Aorta (tissue), 5 donors: ENCODE data around the gene ASF1A. TPM values are rescaled to one million over a fixed set of nuclear protein-coding genes. Genes with fewer than 3 reads are reported as not detected.
"Not testable (repeated sequence)": the region's sequence is repeated elsewhere in the genome, so short reads cannot be mapped to it uniquely, and the experiment has no call there.

Source experiments
- ATAC-seq: fragments of 200-7000 bp; cut with Tn5 transposase; one replicate; pipeline ENCODE4 v1.9.1; 2022; ENCODE audit warnings: moderate library complexity; ENCODE audit not compliant: low FRiP score
- DNase-seq, 2 donors: peaks; one replicate each; pipeline ENCODE4 v3.0.0-alpha.2; 2020
- H3K27ac ChIP-seq, 2 donors: one replicate each; pipeline ENCODE4 v1.5.1; 2013; ENCODE audit warnings: low read length in 2 of 2, mild to moderate bottlenecking in 2 of 2, moderate library complexity in 2 of 2, control low read depth in 1 of 2, inconsistent platforms in 1 of 2, low read depth in 1 of 2
- H3K27me3 ChIP-seq, 2 donors: one replicate each; pipeline ENCODE4 v1.6.1; 2013; ENCODE audit warnings: control low read depth in 1 of 2, low read length in 1 of 2, mild to moderate bottlenecking in 1 of 2, moderate library complexity in 1 of 2; ENCODE audit not compliant: insufficient read depth in 2 of 2, control insufficient read depth in 1 of 2
- H3K36me3 ChIP-seq, 2 donors: one replicate each; pipeline ENCODE4 v1.6.1; 2013; ENCODE audit warnings: control low read depth in 1 of 2, low read length in 1 of 2, mild to moderate bottlenecking in 1 of 2; ENCODE audit not compliant: insufficient read depth in 2 of 2, control insufficient read depth in 1 of 2
- H3K4me1 ChIP-seq, 2 donors: one replicate each; pipeline ENCODE4 v1.6.1; 2013; ENCODE audit warnings: low read length in 2 of 2, control low read depth in 1 of 2, mild to moderate bottlenecking in 1 of 2, moderate library complexity in 1 of 2; ENCODE audit not compliant: insufficient read depth in 2 of 2, control insufficient read depth in 1 of 2
- H3K4me3 ChIP-seq, 2 donors: one replicate each; pipeline ENCODE4 v1.5.1; 2013; ENCODE audit warnings: low read length in 2 of 2, control low read depth in 1 of 2, mild to moderate bottlenecking in 1 of 2
- H3K9me3 ChIP-seq: one replicate; pipeline ENCODE4 v1.6.1; 2013; ENCODE audit warnings: mild to moderate bottlenecking, low read length; ENCODE audit not compliant: control insufficient read depth
- WGBS, 2 donors: extraction: QIAGEN DNeasy Blood & Tissue Kit; methylation state at CpG; one replicate each; pipeline ENCODE4 v1.1.7; 2013; 5-methylcytosine and 5-hydroxymethylcytosine counted together
- intact Hi-C, 2 donors: fragments of 100-400 bp; cut with DNase I; formaldehyde crosslinking; loops; one replicate each; pipeline versions ENCODE4 v1.14.2 to v1.15.0; 2022
- polyA plus RNA-seq, 2 donors: library from polyadenylated mRNA; stranded (reverse); fragments of 200-250 nt; gene quantifications; one replicate each; pipeline ENCODE4 v1.2.3, GENCODE V29; 2013
- total RNA-seq, 2 donors: library from RNA; stranded (reverse); fragmentation: NEBNext Ultra II Directional; extraction: Animal tissue kit (Norgen Biotek cat#: 25700); gene quantifications; one replicate each; pipeline ENCODE4 v1.2.1, GENCODE V29; 2021
- donor health status: healthy with polysubstance abuse.
- donor health status: Bipolar disorder and iron deficiency.
- donor health status: DM: no; HTN: no; CAD: no.
- donor health status: DM: no; HTN: no; CAD: no.
- donor health status: DM: yes; HTN: yes; CAD: no.

Gene ASF1A
- total and polyA plus RNA-seq, 4 donors = 11.5 to 17.4 (median 12.7) TPM

DNA sequence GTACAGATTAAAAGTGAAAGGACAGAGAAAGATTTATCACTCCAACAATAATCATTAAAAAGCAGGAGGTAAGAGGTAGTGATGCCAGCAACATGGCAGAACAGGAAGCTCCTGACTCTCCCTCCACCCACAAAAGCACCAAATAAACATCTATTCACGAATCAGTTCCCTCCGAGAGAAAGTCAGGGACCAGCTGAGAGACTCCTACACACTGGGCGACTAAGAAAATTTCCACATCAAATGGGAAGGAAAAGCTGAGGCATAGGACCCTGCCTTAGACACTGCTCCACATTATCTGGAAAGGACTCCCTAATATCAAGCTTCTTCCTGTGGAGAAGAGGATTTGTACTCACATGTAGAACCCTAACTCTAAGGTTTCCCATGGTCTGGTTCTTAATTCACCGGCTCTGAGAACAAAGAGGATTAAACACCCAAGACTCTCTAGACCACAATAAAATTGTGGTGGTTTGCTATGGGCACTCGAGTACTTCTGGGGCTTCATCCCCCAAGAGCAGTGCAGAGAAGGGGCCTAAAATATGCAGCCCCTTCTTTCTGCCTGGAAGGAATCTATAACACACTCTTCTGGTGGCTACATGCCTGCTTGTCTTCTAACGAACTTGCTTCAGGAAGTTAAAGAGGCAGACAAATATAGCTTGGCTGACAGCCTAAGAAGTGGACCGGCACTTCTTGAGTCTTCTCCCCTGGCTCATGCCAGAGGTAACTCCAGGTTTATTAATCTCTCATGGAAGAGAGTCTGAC, 29.4 kb upstream of the ASF1A start:
- 53 to 56% methylated on average over 7 of the region's 7 CpGs for WGBS, 2 donors
- no peak for ATAC-seq
- no peaks in the 10 kb centered on the region for H3K36me3 ChIP-seq
- H3K4me3 ChIP-seq = no peak overlapping the region
- no peaks in the 10 kb centered on the region for H3K9me3 ChIP-seq
- intact Hi-C loops = no loop called here
- H3K27me3 ChIP-seq = no peaks in the 10 kb centered on the region
- no peak overlapping the region for H3K27ac ChIP-seq
- DNase-seq = no peak
- H3K4me1 ChIP-seq = peaks cover 5 to 8% of the 10 kb centered on the region in 2 donors

- Histone ChIP-seq H3K4me3 (no peak overlapping the region), H3K36me3 (no peaks in the 10 kb centered on the region), H3K27me3 (no peaks in the 10 kb centered on the region), H3K27ac (no peak overlapping the region), H3K4me1 (peaks cover 5 to 8% of the 10 kb centered on the region in 2 donors), H3K9me3 (no peaks in the 10 kb centered on the region)
- no peak for DNase-seq
- ATAC-seq = no peak
- 40 to 51% methylated on average over 2 of the region's 2 CpGs for WGBS, 2 donors
- intact Hi-C loops = no loop called here
Observed at GRCh38 chr6:118865100-118865391, 28.9 kb upstream of the ASF1A start.

DNA sequence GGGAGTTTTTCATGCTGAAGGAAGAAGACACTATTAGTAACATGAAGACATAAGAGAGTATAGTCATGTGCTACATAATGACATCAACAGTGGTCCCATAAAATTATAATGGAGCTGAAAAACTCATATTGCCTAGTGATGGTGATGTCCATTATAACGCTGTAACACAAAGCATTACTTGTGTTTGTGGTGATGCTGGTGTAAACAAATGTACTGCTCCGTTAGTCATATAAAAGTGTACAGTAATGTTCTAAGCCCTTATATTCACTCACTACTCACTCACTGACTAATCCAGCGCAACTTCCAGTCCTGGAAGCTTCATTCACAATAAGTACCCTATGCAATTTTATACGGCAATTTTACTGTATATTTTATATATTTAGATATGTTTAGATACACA, 26.8 kb upstream of the ASF1A start:
- ATAC-seq (no peak), DNase-seq (no peak)
- intact Hi-C loops = no loop called here
- Histone ChIP-seq H3K9me3 (no peaks in the 10 kb centered on the region), H3K4me3 (no peak overlapping the region), H3K36me3 (no peaks in the 10 kb centered on the region), H3K27me3 (no peaks in the 10 kb centered on the region), H3K27ac (no peak overlapping the region), H3K4me1 (peaks cover 5 to 8% of the 10 kb centered on the region in 2 donors)
- 96 to 97% methylated on average over 4 of the region's 4 CpGs for WGBS, 2 donors

GRCh38 chr6:118868901-118869300, 25.1 kb upstream of the ASF1A start:
- H3K4me1 ChIP-seq, H3K9me3 ChIP-seq, ATAC-seq, DNase-seq, intact Hi-C loops, H3K4me3 ChIP-seq, H3K36me3 ChIP-seq, H3K27ac ChIP-seq, H3K27me3 ChIP-seq: not testable (repeated sequence)
- WGBS, 2 donors = 91 to 96% methylated on average over 2 of the region's 2 CpGs

- H3K4me1 ChIP-seq = peaks cover 5 to 8% of the 10 kb centered on the region in 2 donors
- no peak for DNase-seq
- ATAC-seq = no peak
- 92 to 98% methylated on average over 2 of the region's 2 CpGs for WGBS, 2 donors
- no peaks in the 10 kb centered on the region for H3K9me3 ChIP-seq
- H3K27ac ChIP-seq = no peak overlapping the region
- H3K27me3 ChIP-seq = no peaks in the 10 kb centered on the region
- intact Hi-C loops = no loop called here
- H3K4me3 ChIP-seq = no peak overlapping the region
- no peaks in the 10 kb centered on the region for H3K36me3 ChIP-seq
Observed at GRCh38 chr6:118869350-118869749, 24.6 kb upstream of the ASF1A start.

GRCh38 chr6:118869894-118870589, 23.9 kb upstream of the ASF1A start:
- 95 to 99% methylated on average over 2 of the region's 2 CpGs for WGBS, 2 donors
- Histone ChIP-seq H3K27me3 (no peaks in the 10 kb centered on the region), H3K4me3 (no peak overlapping the region), H3K9me3 (no peaks in the 10 kb centered on the region), H3K27ac (no peak overlapping the region), H3K4me1 (peaks cover under 1 to 4% of the 10 kb centered on the region in 2 donors), H3K36me3 (no peaks in the 10 kb centered on the region)
- ATAC-seq = no peak
- intact Hi-C loops = no loop called here
- no peak for DNase-seq

DNA sequence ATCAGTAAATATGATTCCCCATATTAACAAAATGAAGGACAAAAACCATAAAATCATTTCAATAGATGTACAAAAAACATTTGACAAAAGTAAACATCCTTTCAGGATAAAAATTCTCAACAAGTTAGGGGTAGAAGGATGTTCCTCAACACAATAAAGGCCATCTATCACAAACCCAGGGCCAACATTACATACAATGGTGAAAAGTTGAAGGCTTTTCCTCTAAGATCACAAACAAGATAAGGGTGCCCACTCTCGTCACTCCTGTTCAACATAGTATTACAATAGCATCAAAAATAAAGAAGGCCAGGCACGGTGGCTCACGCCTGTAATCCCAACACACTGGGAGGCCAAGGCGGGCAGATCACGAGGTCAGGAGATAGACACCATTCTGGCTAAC, 22.6 kb upstream of the ASF1A start:
- H3K9me3 ChIP-seq = no peaks in the 10 kb centered on the region
- no peaks in the 10 kb centered on the region for H3K27me3 ChIP-seq
- DNase-seq (no peak), ATAC-seq (no peak)
- WGBS, 2 donors = 86 to 97% methylated on average over 5 of the region's 5 CpGs
- H3K4me1 ChIP-seq = no peaks in the 10 kb centered on the region
- H3K4me3 ChIP-seq = no peak overlapping the region
- no peaks in the 10 kb centered on the region for H3K36me3 ChIP-seq
- intact Hi-C loops = no loop called here
- H3K27ac ChIP-seq = no peak overlapping the region

- Histone ChIP-seq H3K27ac (no peak overlapping the region), H3K4me1 (peaks cover 0 to 4% of the 10 kb centered on the region in 2 donors), H3K36me3 (no peaks in the 10 kb centered on the region), H3K27me3 (no peaks in the 10 kb centered on the region), H3K9me3 (no peaks in the 10 kb centered on the region), H3K4me3 (no peak overlapping the region)
- DNase-seq = no peak
- intact Hi-C loops = no loop called here
- no peak for ATAC-seq
Observed at GRCh38 chr6:118872318-118872717, 21.6 kb upstream of the ASF1A start.

GRCh38 chr6:118872726-118873125, 21.2 kb upstream of the ASF1A start:
- Histone ChIP-seq H3K4me3 (no peak overlapping the region), H3K27me3 (no peaks in the 10 kb centered on the region), H3K4me1 (peaks cover 0 to 4% of the 10 kb centered on the region in 2 donors), H3K9me3 (no peaks in the 10 kb centered on the region), H3K36me3 (no peaks in the 10 kb centered on the region), H3K27ac (no peak overlapping the region)
- DNase-seq = no peak
- intact Hi-C loops = no loop called here
- WGBS, 2 donors = 89 to 92% methylated on average over 2 of the region's 2 CpGs
- ATAC-seq = no peak
